A549 (cell line): ENCODE measurements around the gene CHAMP1. TPM values are rescaled to one million over a fixed set of nuclear protein-coding genes. Genes with fewer than 3 reads are reported as not detected.

Source experiments
- ATAC-seq, 2 experiments: fragments of 200-7000 bp in 1 of 2; fragments of >200 bp in 1 of 2; cut with Nextera tagmentation in 1 of 2; cut with Tn5 transposase in 1 of 2; 3 replicates each; pipeline versions ENCODE4 v1.8.0 to v1.9.1; 2018 to 2020; ENCODE audit warnings: mild to moderate bottlenecking in 1 of 2, moderate library complexity in 1 of 2
- CTCF ChIA-PET: fragments of 300-600 bp; sonication (Branson Sonifier 250); formaldehyde crosslinking; extraction: SDS; loops from one replicate; lab custom pipeline; 2021; ENCODE audit warnings: antibody characterized with exemption, inconsistent platforms; lab: Yijun Ruan, JAX
- POLR2A ChIA-PET: fragments of 350-600 bp; formaldehyde crosslinking; extraction: SDS; loops from one replicate; lab custom pipeline; 2021; ENCODE audit warnings: antibody characterized with exemption, inconsistent platforms; lab: Yijun Ruan, JAX
- DNase-seq, 2 experiments: peaks; one replicate each; pipeline versions ENCODE4 v3.0.0 to v3.0.0-alpha.2; 2011 to 2016; ENCODE audit warnings: low read depth in 1 of 2, low spot score in 1 of 2
- FAIRE-seq: peaks from 2 replicates; lab custom pipeline; 2011; peaks lifted over from hg19 to GRCh38; lab: Jason Lieb, UNC
- H3K27ac ChIP-seq, 2 experiments: fragments of >200 bp; sonication (Bioruptor Twin); formaldehyde crosslinking; 3 replicates each; pipeline ENCODE4 v1.5.1; 2016 to 2017
- H3K4me1 ChIP-seq: fragments of >200 bp; sonication (Bioruptor Twin); formaldehyde crosslinking; 3 replicates; pipeline ENCODE4 v1.6.1; 2016
- H3K4me2 ChIP-seq: fragments of >200 bp; sonication (Bioruptor Twin); formaldehyde crosslinking; 3 replicates; pipeline ENCODE4 v1.6.1; 2016
- H3K4me3 ChIP-seq: fragments of >200 bp; sonication (Bioruptor Twin); formaldehyde crosslinking; 3 replicates; pipeline ENCODE4 v1.5.1; 2016
- H3K9me3 ChIP-seq: fragments of >200 bp; sonication (Bioruptor Twin); formaldehyde crosslinking; 3 replicates; pipeline ENCODE4 v1.6.1; 2016
- BHLHE40 ChIP-seq: IDR thresholded peaks from 2 replicates; pipeline ENCODE4 v1.6.1; 2012; ENCODE audit warnings: low read depth, low read length, inconsistent platforms
- CBX2 ChIP-seq: fragments of 200-600 bp; sonication (generic); IDR thresholded peaks from 2 replicates; pipeline ENCODE4 v1.6.1; 2016; ENCODE audit warnings: low read depth, mild to moderate bottlenecking, borderline replicate concordance
- FOSL2 ChIP-seq, 2 experiments: fragments of 450-650 bp in 1 of 2; fragments of >200 bp in 1 of 2; sonication (Bioruptor Twin) in 1 of 2; formaldehyde crosslinking; IDR thresholded peaks; 2 replicates each; pipeline versions ENCODE4 v1.5.0 to v1.6.1; 2016 to 2020; ENCODE audit warnings: mild to moderate bottlenecking in 1 of 2, moderate library complexity in 1 of 2
- FOXS1 ChIP-seq: fragments of 250-450 bp; sonication (Bioruptor Pico); IDR thresholded peaks from 2 replicates; pipeline ENCODE4 v1.5.0; 2020; ENCODE audit warnings: mild to moderate bottlenecking, moderate library complexity
- HOXB5 ChIP-seq: fragments of 250-450 bp; sonication (Bioruptor Pico); IDR thresholded peaks from 2 replicates; pipeline ENCODE4 v1.5.0; 2020; ENCODE audit warnings: mild to moderate bottlenecking, moderate library complexity
- KDM1A ChIP-seq: fragments of 200-600 bp; sonication (generic); IDR thresholded peaks from 2 replicates; pipeline ENCODE4 v1.6.1; 2016; ENCODE audit warnings: low read depth, mild to moderate bottlenecking
- PHF8 ChIP-seq: fragments of 200-600 bp; sonication (generic); IDR thresholded peaks from 2 replicates; pipeline ENCODE4 v1.6.1; 2016; ENCODE audit warnings: low read depth, mild to moderate bottlenecking, antibody characterized with exemption, moderate library complexity, borderline replicate concordance
- RAD21 ChIP-seq, 2 experiments: fragments of >200 bp in 1 of 2; sonication (Bioruptor Twin) in 1 of 2; formaldehyde crosslinking in 1 of 2; IDR thresholded peaks in 1 of 2; conservative IDR thresholded peaks in 1 of 2; 2 replicates in 1 of 2; 3 replicates in 1 of 2; pipeline ENCODE4 v1.6.1; 2012 to 2018; ENCODE audit warnings: inconsistent platforms in 1 of 2
- RFX5 ChIP-seq: fragments of 450-650 bp; IDR thresholded peaks from 2 replicates; pipeline ENCODE4 v1.7.1; 2014; ENCODE audit warnings: antibody characterized with exemption, mild to moderate bottlenecking, moderate library complexity
- RNF2 ChIP-seq: fragments of 200-600 bp; sonication (generic); IDR thresholded peaks from 2 replicates; pipeline ENCODE4 v1.6.1; 2016; ENCODE audit warnings: low read depth, mild to moderate bottlenecking, antibody characterized with exemption, moderate library complexity, borderline replicate concordance
- TP53 ChIP-seq: fragments of 250-450 bp; sonication (Bioruptor Pico); IDR thresholded peaks from 2 replicates; pipeline ENCODE4 v1.5.0; 2021; ENCODE audit warnings: mild to moderate bottlenecking, moderate library complexity
- ZC3H11A ChIP-seq: fragments of 450-650 bp; IDR thresholded peaks from 2 replicates; pipeline ENCODE4 v1.6.1; 2014; ENCODE audit warnings: antibody characterized with exemption, mild to moderate bottlenecking
- WGBS: methylation state at CpG from one replicate; pipeline ENCODE4 v1.1.6; 2017; ENCODE audit errors: missing lambda C conversion rate; 5-methylcytosine and 5-hydroxymethylcytosine counted together
- polyA plus RNA-seq, 4 experiments: library from polyadenylated mRNA; depleted of rRNA in 3 of 4; stranded (reverse); fragments of >200 nt; fragmentation: RNase III in 1 of 4; extraction: RNeasy Plus Mini Kit Qiagen cat#74134 plus additional on column Dnase treatment in 1 of 4; gene quantifications; 2 replicates in 3 of 4; 3 replicates in 1 of 4; pipeline ENCODE4 v1.2.3, GENCODE V29; 2011 to 2017
- TF ChIP-seq, protein P1 (sequence below): IDR thresholded peaks from 2 replicates; pipeline ENCODE4 v1.6.1; 2012; ENCODE audit warnings: low read depth, borderline replicate concordance
- TF ChIP-seq, protein P2 (sequence below): fragments of 200-600 bp; sonication (generic); IDR thresholded peaks from 2 replicates; pipeline ENCODE4 v1.6.1; 2016; ENCODE audit warnings: antibody characterized with exemption, mild to moderate bottlenecking, moderate library complexity
- TF ChIP-seq, protein P3 (sequence below): fragments of >200 bp; sonication (Bioruptor Twin); formaldehyde crosslinking; IDR thresholded peaks from 3 replicates; pipeline ENCODE4 v1.5.1; 2016

Gene CHAMP1
- polyA plus RNA-seq, 2 of the 4 experiments (the other 2 are of a cell fraction): 18.0 to 40.8 TPM

DNA sequence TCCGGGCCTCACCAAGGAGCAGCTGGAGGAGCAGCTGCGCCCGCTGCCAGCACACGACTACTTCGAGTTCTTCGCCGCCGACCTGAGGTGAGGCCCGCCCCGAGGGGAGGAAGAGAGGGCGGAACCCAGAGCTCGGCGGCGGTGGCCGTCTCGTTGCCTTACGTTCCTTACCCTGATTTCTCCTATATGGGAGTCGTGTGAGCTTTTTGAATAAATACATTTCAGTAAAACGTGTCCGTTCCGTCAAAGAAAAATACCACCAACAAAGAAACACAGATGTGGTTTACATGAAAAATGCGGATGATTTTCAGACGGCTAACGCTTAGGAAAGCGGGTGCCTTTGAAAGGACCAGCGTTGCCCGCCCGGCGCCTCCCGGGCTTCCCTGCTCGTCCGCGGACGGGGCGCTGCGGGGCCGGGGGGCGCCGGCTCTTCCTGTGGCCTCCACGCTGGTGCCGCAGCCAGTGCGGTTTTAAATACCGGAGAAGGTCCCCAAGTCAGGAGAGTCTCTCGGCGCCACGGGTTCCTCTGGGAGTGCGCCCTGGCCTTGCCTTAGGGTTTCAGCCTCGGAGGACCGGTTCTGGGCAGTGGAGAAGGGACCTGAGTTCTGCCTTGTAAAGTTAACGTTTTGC is 32.1 kb upstream of the CHAMP1 start:
- 3% methylated on average over 41 of the region's 50 CpGs for WGBS
- ATAC-seq (peak; percentile 80 to 85), FAIRE-seq (no peak), DNase-seq (peak in 1 of 2 experiments; percentile 71)
- POLR2A ChIA-PET: interaction anchor here (0.6 to 1.6 kb wide), 5 partner anchors 12 to 789 kb away, joined by 3 to 8 read pairs (median 4); no protein-coding TSS in a partner anchor
- H3K9me3 ChIP-seq: no peaks in the 10 kb centered on the region
- TF ChIP-seq, protein P1, sequence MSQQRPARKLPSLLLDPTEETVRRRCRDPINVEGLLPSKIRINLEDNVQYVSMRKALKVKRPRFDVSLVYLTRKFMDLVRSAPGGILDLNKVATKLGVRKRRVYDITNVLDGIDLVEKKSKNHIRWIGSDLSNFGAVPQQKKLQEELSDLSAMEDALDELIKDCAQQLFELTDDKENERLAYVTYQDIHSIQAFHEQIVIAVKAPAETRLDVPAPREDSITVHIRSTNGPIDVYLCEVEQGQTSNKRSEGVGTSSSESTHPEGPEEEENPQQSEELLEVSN: no peak
- TF ChIP-seq ZC3H11A: no peak
- TF ChIP-seq PHF8: no peak
- no peak for TF ChIP-seq RNF2
- no peak for TF ChIP-seq RFX5
- TF ChIP-seq, protein P2, sequence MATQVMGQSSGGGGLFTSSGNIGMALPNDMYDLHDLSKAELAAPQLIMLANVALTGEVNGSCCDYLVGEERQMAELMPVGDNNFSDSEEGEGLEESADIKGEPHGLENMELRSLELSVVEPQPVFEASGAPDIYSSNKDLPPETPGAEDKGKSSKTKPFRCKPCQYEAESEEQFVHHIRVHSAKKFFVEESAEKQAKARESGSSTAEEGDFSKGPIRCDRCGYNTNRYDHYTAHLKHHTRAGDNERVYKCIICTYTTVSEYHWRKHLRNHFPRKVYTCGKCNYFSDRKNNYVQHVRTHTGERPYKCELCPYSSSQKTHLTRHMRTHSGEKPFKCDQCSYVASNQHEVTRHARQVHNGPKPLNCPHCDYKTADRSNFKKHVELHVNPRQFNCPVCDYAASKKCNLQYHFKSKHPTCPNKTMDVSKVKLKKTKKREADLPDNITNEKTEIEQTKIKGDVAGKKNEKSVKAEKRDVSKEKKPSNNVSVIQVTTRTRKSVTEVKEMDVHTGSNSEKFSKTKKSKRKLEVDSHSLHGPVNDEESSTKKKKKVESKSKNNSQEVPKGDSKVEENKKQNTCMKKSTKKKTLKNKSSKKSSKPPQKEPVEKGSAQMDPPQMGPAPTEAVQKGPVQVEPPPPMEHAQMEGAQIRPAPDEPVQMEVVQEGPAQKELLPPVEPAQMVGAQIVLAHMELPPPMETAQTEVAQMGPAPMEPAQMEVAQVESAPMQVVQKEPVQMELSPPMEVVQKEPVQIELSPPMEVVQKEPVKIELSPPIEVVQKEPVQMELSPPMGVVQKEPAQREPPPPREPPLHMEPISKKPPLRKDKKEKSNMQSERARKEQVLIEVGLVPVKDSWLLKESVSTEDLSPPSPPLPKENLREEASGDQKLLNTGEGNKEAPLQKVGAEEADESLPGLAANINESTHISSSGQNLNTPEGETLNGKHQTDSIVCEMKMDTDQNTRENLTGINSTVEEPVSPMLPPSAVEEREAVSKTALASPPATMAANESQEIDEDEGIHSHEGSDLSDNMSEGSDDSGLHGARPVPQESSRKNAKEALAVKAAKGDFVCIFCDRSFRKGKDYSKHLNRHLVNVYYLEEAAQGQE: no peak
- TF ChIP-seq KDM1A: no peak
- TF ChIP-seq BHLHE40: no peak
- H3K4me3 ChIP-seq: peak overlapping the region; percentile 87
- H3K4me1 ChIP-seq: peaks cover 26% of the 10 kb centered on the region; the same call in 2 of the 3 replicates
- H3K27ac ChIP-seq: peak overlapping the region; percentile 99
- CTCF ChIA-PET: interaction anchor here (0.8 kb wide), 1 partner anchor 28 kb away, joined by 3 read pairs; no protein-coding TSS in a partner anchor
- H3K4me2 ChIP-seq: peak overlapping the region; percentile 80

DNA sequence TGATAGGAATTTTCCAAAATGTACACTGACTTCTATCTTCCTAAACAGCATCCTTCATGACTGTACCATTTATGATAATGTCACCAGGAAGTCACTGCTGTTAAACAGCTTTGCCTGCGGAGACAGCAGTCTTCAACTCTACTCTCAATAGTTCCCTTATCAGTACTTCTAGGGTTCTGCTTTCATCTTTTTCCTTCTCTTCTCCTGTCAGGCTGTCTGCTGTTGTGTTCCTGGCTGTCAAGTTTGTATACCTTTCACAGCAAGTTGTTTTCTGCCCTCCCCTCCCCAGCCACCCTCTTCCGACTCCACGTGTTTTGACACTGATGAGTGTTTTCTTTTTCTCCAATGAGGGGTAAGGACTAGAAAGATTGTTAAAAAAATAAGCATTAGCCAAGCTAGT is 30.7 kb upstream of the CHAMP1 start:
- H3K27ac ChIP-seq: no peak overlapping the region
- no peak for FAIRE-seq
- peaks cover 26% of the 10 kb centered on the region; the same call in 2 of the 3 replicates for H3K4me1 ChIP-seq
- no peak for TF ChIP-seq TP53 (CRISPR knock-in tag)
- no peak for TF ChIP-seq HOXB5 (CRISPR knock-in tag)
- no peak for TF ChIP-seq RAD21 (conservative IDR thresholded peaks at IDR 0.05 in 1 of 2, IDR thresholded peaks at IDR 0.05 in 1 of 2)
- TF ChIP-seq CBX2: no peak
- TF ChIP-seq, protein P3, sequence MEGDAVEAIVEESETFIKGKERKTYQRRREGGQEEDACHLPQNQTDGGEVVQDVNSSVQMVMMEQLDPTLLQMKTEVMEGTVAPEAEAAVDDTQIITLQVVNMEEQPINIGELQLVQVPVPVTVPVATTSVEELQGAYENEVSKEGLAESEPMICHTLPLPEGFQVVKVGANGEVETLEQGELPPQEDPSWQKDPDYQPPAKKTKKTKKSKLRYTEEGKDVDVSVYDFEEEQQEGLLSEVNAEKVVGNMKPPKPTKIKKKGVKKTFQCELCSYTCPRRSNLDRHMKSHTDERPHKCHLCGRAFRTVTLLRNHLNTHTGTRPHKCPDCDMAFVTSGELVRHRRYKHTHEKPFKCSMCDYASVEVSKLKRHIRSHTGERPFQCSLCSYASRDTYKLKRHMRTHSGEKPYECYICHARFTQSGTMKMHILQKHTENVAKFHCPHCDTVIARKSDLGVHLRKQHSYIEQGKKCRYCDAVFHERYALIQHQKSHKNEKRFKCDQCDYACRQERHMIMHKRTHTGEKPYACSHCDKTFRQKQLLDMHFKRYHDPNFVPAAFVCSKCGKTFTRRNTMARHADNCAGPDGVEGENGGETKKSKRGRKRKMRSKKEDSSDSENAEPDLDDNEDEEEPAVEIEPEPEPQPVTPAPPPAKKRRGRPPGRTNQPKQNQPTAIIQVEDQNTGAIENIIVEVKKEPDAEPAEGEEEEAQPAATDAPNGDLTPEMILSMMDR: no peak
- no peak for TF ChIP-seq FOSL2 (IDR thresholded peaks at IDR 0.05)
- no peak for TF ChIP-seq FOSL2 (CRISPR knock-in tag; IDR thresholded peaks at IDR 0.05)
- no peak for TF ChIP-seq FOXS1 (CRISPR knock-in tag)
- TF ChIP-seq, all 56 proteins: peak for 0
- POLR2A ChIA-PET: no interaction called here
- Histone ChIP-seq H3K9me3 (no peaks in the 10 kb centered on the region), H3K4me3 (no peak overlapping the region), H3K4me2 (peak overlapping the region; percentile 80)
- CTCF ChIA-PET: no interaction called here
- ATAC-seq (no peak), DNase-seq (no peak)
- WGBS: 93% methylated on average over 3 of the region's 3 CpGs
